Effector memory CD4-positive, alpha-beta T cell (primary cell): Measurements from ENCODE around the gene ANXA6.
A peak's percentile ranks its signal among the peaks of the same experiment; 100 is the strongest.

Experiments
- DNase-seq, 3 donors: peaks; one replicate each; pipeline ENCODE4 v3.0.0-alpha.2; 2020
- H3K27ac ChIP-seq: 2 replicates; pipeline ENCODE4 v1.7.0; 2013; ENCODE audit warnings: mild to moderate bottlenecking, low read length, moderate library complexity; ENCODE audit not compliant: insufficient read depth, poor library complexity, severe bottlenecking
- H3K27me3 ChIP-seq: replicated peaks from 2 replicates; pipeline ENCODE4 v1.7.0; 2013; ENCODE audit warnings: mild to moderate bottlenecking, low read length; ENCODE audit not compliant: insufficient read depth, control insufficient read depth, poor library complexity, severe bottlenecking
- H3K36me3 ChIP-seq: 2 replicates; pipeline ENCODE4 v1.7.0; 2013; ENCODE audit warnings: mild to moderate bottlenecking, low read length, moderate library complexity; ENCODE audit not compliant: control insufficient read depth, insufficient read depth
- H3K4me1 ChIP-seq: 2 replicates; pipeline ENCODE4 v1.7.0; 2013; ENCODE audit warnings: low read length, mild to moderate bottlenecking; ENCODE audit not compliant: control insufficient read depth, insufficient read depth, poor library complexity, severe bottlenecking
- H3K4me3 ChIP-seq: 2 replicates; pipeline ENCODE4 v1.7.0; 2013; ENCODE audit warnings: low read length, low read depth, mild to moderate bottlenecking; ENCODE audit not compliant: insufficient read depth, poor library complexity, severe bottlenecking
- H3K9me3 ChIP-seq: 2 replicates; pipeline ENCODE4 v1.7.0; 2013; ENCODE audit warnings: mild to moderate bottlenecking, low read length, moderate library complexity; ENCODE audit not compliant: control insufficient read depth

ANXA6 gene

GRCh38 chr5:151144275-151144674, 13.3 kb downstream of the ANXA6 start:
- Histone ChIP-seq H3K27ac (peak overlapping the region; percentile 71), H3K36me3 (peaks cover 36% of the 10 kb centered on the region), H3K9me3 (no peaks in the 10 kb centered on the region), H3K4me3 (no peak overlapping the region), H3K4me1 (peaks cover 98% of the 10 kb centered on the region), H3K27me3 (no peaks in the 10 kb centered on the region)
- DNase-seq, result no peak

- Histone ChIP-seq H3K27ac (peak overlapping the region; percentile 71), H3K9me3 (no peaks in the 10 kb centered on the region), H3K4me3 (no peak overlapping the region), H3K27me3 (no peaks in the 10 kb centered on the region), H3K36me3 (peaks cover 42% of the 10 kb centered on the region), H3K4me1 (peaks cover 98% of the 10 kb centered on the region)
- DNase-seq, result no peak
Measured at GRCh38 chr5:151143645-151144044, 13.9 kb downstream of the ANXA6 start.

GRCh38 chr5:151142933-151143332, 14.6 kb downstream of the ANXA6 start:
- no peak overlapping the region for H3K4me3 ChIP-seq
- H3K9me3 ChIP-seq, result no peaks in the 10 kb centered on the region
- peaks cover 50% of the 10 kb centered on the region for H3K36me3 ChIP-seq
- H3K27me3 ChIP-seq, result no peaks in the 10 kb centered on the region
- peaks cover 98% of the 10 kb centered on the region for H3K4me1 ChIP-seq
- H3K27ac ChIP-seq, result peak overlapping the region; percentile 71
- DNase-seq, result no peak

- H3K36me3 ChIP-seq, result peaks cover 52% of the 10 kb centered on the region
- H3K4me1 ChIP-seq, result peaks cover 87% of the 10 kb centered on the region
- no peaks in the 10 kb centered on the region for H3K27me3 ChIP-seq
- H3K4me3 ChIP-seq, result peak overlapping the region; percentile 22
- DNase-seq, result peak in 2 of 3 donors; percentile 36 to 52
- peak overlapping the region; percentile 71 for H3K27ac ChIP-seq
- H3K9me3 ChIP-seq, result no peaks in the 10 kb centered on the region
Measured at GRCh38 chr5:151141535-151141934, 16.0 kb downstream of the ANXA6 start.

- Histone ChIP-seq H3K27me3 (no peaks in the 10 kb centered on the region), H3K4me1 (peaks cover 81% of the 10 kb centered on the region), H3K36me3 (peaks cover 54% of the 10 kb centered on the region), H3K4me3 (peak overlapping the region; percentile 22), H3K27ac (peak overlapping the region; percentile 71), H3K9me3 (no peaks in the 10 kb centered on the region)
- no peak for DNase-seq
Measured at GRCh38 chr5:151140686-151141459, 16.7 kb downstream of the ANXA6 start.

- Histone ChIP-seq H3K4me3 (no peak overlapping the region), H3K4me1 (peaks cover 68% of the 10 kb centered on the region), H3K27ac (peak overlapping the region; percentile 71), H3K27me3 (no peaks in the 10 kb centered on the region), H3K36me3 (peaks cover 56% of the 10 kb centered on the region), H3K9me3 (no peaks in the 10 kb centered on the region)
- no peak for DNase-seq
Measured at GRCh38 chr5:151139646-151140045, 17.9 kb downstream of the ANXA6 start.

- Histone ChIP-seq H3K4me1 (peaks cover 62% of the 10 kb centered on the region), H3K4me3 (no peak overlapping the region), H3K27ac (peak overlapping the region; percentile 71), H3K27me3 (no peaks in the 10 kb centered on the region), H3K36me3 (peaks cover 61% of the 10 kb centered on the region), H3K9me3 (no peaks in the 10 kb centered on the region)
- DNase-seq, result peak in 2 of 3 donors; percentile 10 to 31
Measured at GRCh38 chr5:151139015-151139414, 18.6 kb downstream of the ANXA6 start.

GRCh38 chr5:151138114-151138513, 19.5 kb downstream of the ANXA6 start:
- peaks cover 56% of the 10 kb centered on the region for H3K4me1 ChIP-seq
- no peak for DNase-seq
- no peaks in the 10 kb centered on the region for H3K9me3 ChIP-seq
- H3K4me3 ChIP-seq, result no peak overlapping the region
- H3K36me3 ChIP-seq, result peaks cover 65% of the 10 kb centered on the region
- H3K27me3 ChIP-seq, result no peaks in the 10 kb centered on the region
- peak overlapping the region; percentile 71 for H3K27ac ChIP-seq

GRCh38 chr5:151137067-151137825, 20.3 kb downstream of the ANXA6 start:
- peaks cover 74% of the 10 kb centered on the region for H3K36me3 ChIP-seq

GRCh38 chr5:151134228-151134627, 23.4 kb downstream of the ANXA6 start:
- no peak for DNase-seq
- Histone ChIP-seq H3K27ac (peak overlapping the region; percentile 20), H3K36me3 (peaks cover 100% of the 10 kb centered on the region), H3K27me3 (no peaks in the 10 kb centered on the region), H3K4me1 (peaks cover 42% of the 10 kb centered on the region), H3K4me3 (no peak overlapping the region), H3K9me3 (no peaks in the 10 kb centered on the region)

More at GRCh38 chr5:151137067-151137825, 20.3 kb downstream of the ANXA6 start:
- Histone ChIP-seq H3K9me3 (no peaks in the 10 kb centered on the region), H3K4me3 (no peak overlapping the region), H3K27me3 (no peaks in the 10 kb centered on the region), H3K4me1 (peaks cover 56% of the 10 kb centered on the region), H3K27ac (no peak overlapping the region)
- DNase-seq, result no peak
